ENCODE results near the gene NF1. TPM values are rescaled to one million over a fixed set of nuclear protein-coding genes. Genes with fewer than 3 reads are reported as not detected.
"Not testable (repeated sequence)": the region's sequence is repeated elsewhere in the genome, so short reads cannot be mapped to it uniquely, and the experiment has no call there.

The NF1 gene
- total RNA-seq, 4 donors from 2014 or later = 40.9 to 64.8 (median 44.5) TPM

- no peak for TF ChIP-seq CTCF (IDR thresholded peaks at IDR 0.05)
- no peak for TF ChIP-seq POLR2A (IDR thresholded peaks at IDR 0.05; ENCODE audit: low read depth)
- TF ChIP-seq EP300 (IDR thresholded peaks at IDR 0.05) = no peak
- peaks cover 0 to 22% (median 4%) of the 10 kb centered on the region in 4 donors for H3K36me3 ChIP-seq
- no peak overlapping the region for H3K4me3 ChIP-seq
- no peaks in the 10 kb centered on the region for H3K4me1 ChIP-seq
- H3K27ac ChIP-seq (replicated peaks in 1 of 4) = no peak overlapping the region
- no peaks in the 10 kb centered on the region for H3K27me3 ChIP-seq
- H3K9me3 ChIP-seq = no peaks in the 10 kb centered on the region
- intact Hi-C loops (cut with DNase I) = no loop called here
- no peak for DNase-seq (ENCODE audit: extremely low spot score)
These were observed 189.1 kb downstream of the NF1 start for GRCh38 chr17:31283841-31284240.

- TF ChIP-seq CTCF (IDR thresholded peaks at IDR 0.05) = no peak
- no peak for TF ChIP-seq POLR2A (IDR thresholded peaks at IDR 0.05; ENCODE audit: low read depth)
- TF ChIP-seq EP300 (IDR thresholded peaks at IDR 0.05) = no peak
- no peak for TF ChIP-seq POLR2AphosphoS5 (IDR thresholded peaks at IDR 0.05)
- no peak for DNase-seq (ENCODE audit: extremely low spot score)
- no peaks in the 10 kb centered on the region for H3K4me1 ChIP-seq
- H3K27ac ChIP-seq (replicated peaks in 1 of 4) = no peak overlapping the region
- intact Hi-C loops (cut with DNase I) = no loop called here
- 97% methylated on average over 1 of the region's 1 CpG for WGBS
- H3K4me3 ChIP-seq = no peak overlapping the region
- no peaks in the 10 kb centered on the region for H3K27me3 ChIP-seq
- H3K9me3 ChIP-seq = no peaks in the 10 kb centered on the region
- peaks cover 0 to 11% (median 4%) of the 10 kb centered on the region in 4 donors for H3K36me3 ChIP-seq
These were observed 191.8 kb downstream of the NF1 start for GRCh38 chr17:31286587-31286986.

- H3K9me3 ChIP-seq; DNase-seq (ENCODE audit: extremely low spot score); H3K4me3 ChIP-seq; intact Hi-C loops (cut with DNase I); H3K27ac ChIP-seq (replicated peaks in 1 of 4); H3K27me3 ChIP-seq; H3K4me1 ChIP-seq: not testable (repeated sequence)
- WGBS = 100% methylated on average over 1 of the region's 1 CpG
- peaks cover 0 to 14% (median 8%) of the 10 kb centered on the region in 4 donors for H3K36me3 ChIP-seq
These were observed 193.2 kb downstream of the NF1 start for GRCh38 chr17:31287932-31288331.

- WGBS = 74% methylated on average over 3 of the region's 3 CpGs
- Histone ChIP-seq H3K9me3 (no peaks in the 10 kb centered on the region), H3K4me3 (no peak overlapping the region), H3K4me1 (no peaks in the 10 kb centered on the region), H3K27ac (replicated peaks in 1 of 4) (no peak overlapping the region), H3K27me3 (no peaks in the 10 kb centered on the region), H3K36me3 (peaks cover 0 to 14% (median 7%) of the 10 kb centered on the region in 4 donors)
- intact Hi-C loops (cut with DNase I) = no loop called here
- no peak for DNase-seq (ENCODE audit: extremely low spot score)
- TF ChIP-seq POLR2A (IDR thresholded peaks at IDR 0.05; ENCODE audit: low read depth) (no peak), CTCF (IDR thresholded peaks at IDR 0.05) (no peak)
These were observed 195.0 kb downstream of the NF1 start for GRCh38 chr17:31289790-31290189.

GRCh38 chr17:31291820-31292219 is 197.0 kb downstream of the NF1 start:
- Histone ChIP-seq H3K4me3 (no peak overlapping the region), H3K4me1 (no peaks in the 10 kb centered on the region), H3K9me3 (no peaks in the 10 kb centered on the region), H3K36me3 (peaks cover 0 to 12% (median 7%) of the 10 kb centered on the region in 4 donors), H3K27me3 (no peaks in the 10 kb centered on the region), H3K27ac (replicated peaks in 1 of 4) (no peak overlapping the region)
- TF ChIP-seq POLR2A (IDR thresholded peaks at IDR 0.05; ENCODE audit: low read depth) = no peak
- intact Hi-C loops (cut with DNase I) = no loop called here
- no peak for DNase-seq (ENCODE audit: extremely low spot score)

GRCh38 chr17:31293581-31293980 is 198.8 kb downstream of the NF1 start:
- Histone ChIP-seq H3K36me3 (peaks cover 0 to 9% (median 4%) of the 10 kb centered on the region in 4 donors), H3K27ac (replicated peaks in 1 of 4) (no peak overlapping the region), H3K27me3 (no peaks in the 10 kb centered on the region), H3K4me1 (no peaks in the 10 kb centered on the region), H3K9me3 (no peaks in the 10 kb centered on the region), H3K4me3 (no peak overlapping the region)
- TF ChIP-seq EP300 (IDR thresholded peaks at IDR 0.05) (no peak), POLR2AphosphoS5 (IDR thresholded peaks at IDR 0.05) (no peak), CTCF (IDR thresholded peaks at IDR 0.05) (no peak)
- intact Hi-C loops (cut with DNase I) = no loop called here
- no peak for DNase-seq (ENCODE audit: extremely low spot score)
- WGBS = 89% methylated on average over 2 of the region's 2 CpGs
